Ecto neural progenitor cell (in vitro differentiated cells): ENCODE data around the gene KNTC1.
"Not testable (repeated sequence)": the region's sequence is repeated elsewhere in the genome, so short reads cannot be mapped to it uniquely, and the experiment has no call there.

Source experiments
- DNase-seq: peaks from one replicate; pipeline ENCODE4 v3.0.0-alpha.2; 2018; ENCODE audit warnings: low spot score

Gene KNTC1

GRCh38 chr12:122508163-122508562 lies 18.9 kb upstream of the KNTC1 start:
- DNase-seq, result no peak

- not testable (repeated sequence) for DNase-seq
These were observed 14.0 kb upstream of the KNTC1 start for GRCh38 chr12:122513028-122513427.

GRCh38 chr12:122513660-122514059 lies 13.4 kb upstream of the KNTC1 start:
- no peak for DNase-seq

GRCh38 chr12:122515275-122515674 lies 11.8 kb upstream of the KNTC1 start:
- no peak for DNase-seq

- no peak for DNase-seq
These were observed 10.3 kb upstream of the KNTC1 start for GRCh38 chr12:122516544-122517361.

GRCh38 chr12:122517877-122518276 lies 9.2 kb upstream of the KNTC1 start:
- DNase-seq, result no peak

GRCh38 chr12:122518908-122519307 lies 8.1 kb upstream of the KNTC1 start:
- no peak for DNase-seq

- no peak for DNase-seq
These were observed 7.6 kb upstream of the KNTC1 start for GRCh38 chr12:122519418-122519817.

- DNase-seq, result no peak
These were observed 6.4 kb upstream of the KNTC1 start for GRCh38 chr12:122520676-122521075.

GRCh38 chr12:122523280-122523679 lies 3.8 kb upstream of the KNTC1 start:
- DNase-seq, result no peak

- no peak for DNase-seq
These were observed 3.0 kb upstream of the KNTC1 start for GRCh38 chr12:122523846-122524718.

- DNase-seq, result no peak
These were observed 462 bp downstream of the KNTC1 start for GRCh38 chr12:122527478-122527944.

- no peak for DNase-seq
These were observed 1.5 kb downstream of the KNTC1 start for GRCh38 chr12:122528582-122528981.

- no peak for DNase-seq
These were observed 1.9 kb downstream of the KNTC1 start for GRCh38 chr12:122528992-122529391.

GRCh38 chr12:122533856-122534255 lies 6.8 kb downstream of the KNTC1 start:
- DNase-seq, result no peak

GRCh38 chr12:122537021-122537420 lies 10.0 kb downstream of the KNTC1 start:
- DNase-seq, result no peak

- no peak for DNase-seq
These were observed 11.4 kb downstream of the KNTC1 start for GRCh38 chr12:122538496-122538895.

- no peak for DNase-seq
These were observed 17.5 kb downstream of the KNTC1 start for GRCh38 chr12:122544537-122544936.

GRCh38 chr12:122545855-122546254 lies 18.8 kb downstream of the KNTC1 start:
- DNase-seq, result no peak

- no peak for DNase-seq
These were observed 20.3 kb downstream of the KNTC1 start for GRCh38 chr12:122547330-122547729.

- no peak for DNase-seq
These were observed 31.9 kb downstream of the KNTC1 start for GRCh38 chr12:122558745-122559641.

GRCh38 chr12:122560138-122560537 lies 33.1 kb downstream of the KNTC1 start:
- DNase-seq, result no peak
